ENCODE results near the gene ZCWPW2. TPM values are rescaled to one million over a fixed set of nuclear protein-coding genes. Genes with fewer than 3 reads are reported as not detected.

The ZCWPW2 gene
- total and polyA plus RNA-seq, 8 donors = 0.70 to 1.5 (median 1.0) TPM

- H3K4me1 ChIP-seq = no peaks in the 10 kb centered on the region
- H3K9me3 ChIP-seq = no peaks in the 10 kb centered on the region
- no peaks in the 10 kb centered on the region for H3K27me3 ChIP-seq
- TF ChIP-seq CTCF (IDR thresholded peaks at IDR 0.05) = no peak
- ATAC-seq (no peak), DNase-seq (no peak), FAIRE-seq (no peak)
- no peaks in the 10 kb centered on the region for H3K36me3 ChIP-seq
- H3K27ac ChIP-seq = no peak overlapping the region
- 62 to 67% methylated on average over 1 of the region's 1 CpG for WGBS, 2 donors
- intact Hi-C loops (cut with DNase I) = no loop called here
- H3K4me3 ChIP-seq = no peak overlapping the region
Measured at GRCh38 chr3:28322464-28322863, 26.1 kb upstream of the ZCWPW2 start.

DNA sequence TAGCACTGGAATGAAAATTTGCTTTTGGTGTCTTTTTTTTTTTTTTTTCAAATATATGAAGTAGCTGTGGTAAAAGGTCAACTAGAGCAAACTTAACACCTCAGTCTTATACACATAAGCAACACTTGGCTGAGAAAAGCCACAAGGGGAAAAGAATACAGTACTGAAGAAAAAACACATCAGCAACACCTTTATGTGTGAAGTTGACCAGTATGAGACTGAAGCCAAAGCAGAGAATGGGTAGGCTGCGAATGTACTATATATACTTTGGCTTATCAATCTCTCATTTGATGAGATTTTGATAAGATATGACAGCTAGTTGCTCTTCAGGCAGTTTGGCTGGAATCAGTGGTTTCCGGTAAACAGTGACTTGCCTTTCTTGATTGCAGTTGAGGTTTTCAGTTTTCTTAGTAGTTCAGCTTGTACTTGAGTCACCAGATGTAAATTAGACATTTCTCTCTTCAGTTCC, 22.0 kb upstream of the ZCWPW2 start:
- H3K4me1 ChIP-seq = peaks cover 0 to 3% (median 0%) of the 10 kb centered on the region in 3 donors
- intact Hi-C loops (cut with DNase I) = loop anchor here in 2 of 3 donors (5.0 kb wide), 1 partner anchor 614 kb away; no protein-coding TSS in a partner anchor
- no peak overlapping the region for H3K27ac ChIP-seq
- ATAC-seq (peak in 1 of 4 donors; percentile 30), FAIRE-seq (no peak), DNase-seq (no peak)
- no peak overlapping the region for H3K4me3 ChIP-seq
- no peaks in the 10 kb centered on the region for H3K36me3 ChIP-seq
- 74 to 79% methylated on average over 2 of the region's 2 CpGs for WGBS, 2 donors
- TF ChIP-seq CTCF (IDR thresholded peaks at IDR 0.05) = no peak
- no peaks in the 10 kb centered on the region for H3K27me3 ChIP-seq
- no peaks in the 10 kb centered on the region for H3K9me3 ChIP-seq

GRCh38 chr3:28328188-28329151, 20.1 kb upstream of the ZCWPW2 start:
- Histone ChIP-seq H3K4me1 (peaks cover 0 to 3% (median 0%) of the 10 kb centered on the region in 3 donors), H3K36me3 (no peaks in the 10 kb centered on the region), H3K4me3 (no peak overlapping the region), H3K27ac (no peak overlapping the region), H3K27me3 (no peaks in the 10 kb centered on the region), H3K9me3 (no peaks in the 10 kb centered on the region)
- WGBS, 2 donors = 80 to 85% methylated on average over 4 of the region's 4 CpGs
- peak; percentile 50 to 78 (median 72) for ATAC-seq
- intact Hi-C loops (cut with DNase I) = loop anchor here in 2 of 3 donors (5.0 kb wide), 1 partner anchor 616 kb away; no protein-coding TSS in a partner anchor
- DNase-seq = no peak
- TF ChIP-seq CTCF (IDR thresholded peaks at IDR 0.05) = peak; percentile 40 to 60 (median 48)
- FAIRE-seq = peak; percentile 90

- H3K4me1 ChIP-seq = peaks cover 0 to 3% (median 0%) of the 10 kb centered on the region in 3 donors
- no peaks in the 10 kb centered on the region for H3K27me3 ChIP-seq
- FAIRE-seq (no peak), ATAC-seq (no peak), DNase-seq (no peak)
- H3K9me3 ChIP-seq = no peaks in the 10 kb centered on the region
- TF ChIP-seq CTCF (IDR thresholded peaks at IDR 0.05) = no peak
- intact Hi-C loops (cut with DNase I) = loop anchor here in 1 of 3 donors (10.0 kb wide), 1 partner anchor 630 kb away; no protein-coding TSS in a partner anchor
- H3K36me3 ChIP-seq = peaks cover 0 to 27% (median 0%) of the 10 kb centered on the region in 3 donors
- no peak overlapping the region for H3K27ac ChIP-seq
- no peak overlapping the region for H3K4me3 ChIP-seq
Measured at GRCh38 chr3:28334552-28334951, 14.0 kb upstream of the ZCWPW2 start.
